SU-DHL-6 (cell line): ENCODE results near the gene TCF12.
"Not testable (repeated sequence)": the region's sequence is repeated elsewhere in the genome, so short reads cannot be mapped to it uniquely, and the experiment has no call there.

Experiments
- H2AFZ ChIP-seq: fragments of 200-600 bp; sonication (generic); 2 replicates; pipeline ENCODE4 v1.6.1; 2014; ENCODE audit warnings: low read depth, mild to moderate bottlenecking, moderate library complexity, mixed read lengths, antibody characterized with exemption, low read length; ENCODE audit not compliant: severe bottlenecking
- H3F3A ChIP-seq: fragments of 200-600 bp; shearing (Covaris generic); 2 replicates; pipeline ENCODE4 v1.6.0; 2016; ENCODE audit warnings: antibody characterized with exemption, mild to moderate bottlenecking; ENCODE audit not compliant: insufficient read depth
- H3K27ac ChIP-seq: fragments of 200-600 bp; sonication (generic); 2 replicates; pipeline ENCODE4 v1.5.1; 2016; ENCODE audit warnings: low read depth, mild to moderate bottlenecking, low read length, moderate library complexity, mixed read lengths
- H3K27me3 ChIP-seq: fragments of 200-600 bp; sonication (generic), shearing (Covaris generic); 2 replicates; pipeline ENCODE4 v1.6.0; 2014; ENCODE audit warnings: mild to moderate bottlenecking, low read length
- H3K36me3 ChIP-seq: fragments of 200-600 bp; sonication (generic); 2 replicates; pipeline ENCODE4 v1.6.1; 2014; ENCODE audit warnings: mild to moderate bottlenecking, low read length, mixed read lengths
- H3K4me2 ChIP-seq: fragments of 300-600, 200-600 bp; shearing (Covaris generic), sonication (generic); 2 replicates; pipeline ENCODE4 v1.6.0; 2014; ENCODE audit warnings: low read length, low read depth, mild to moderate bottlenecking; ENCODE audit not compliant: poor library complexity, severe bottlenecking
- H3K4me3 ChIP-seq: fragments of 200-600 bp; sonication (generic); 2 replicates; pipeline ENCODE4 v1.5.1; 2014; ENCODE audit warnings: antibody characterized with exemption, low read length, mild to moderate bottlenecking, mixed read lengths; ENCODE audit not compliant: insufficient read depth, poor library complexity, severe bottlenecking
- H3K79me2 ChIP-seq: fragments of 200-600 bp; sonication (generic); 2 replicates; pipeline ENCODE4 v1.6.1; 2014; ENCODE audit warnings: mild to moderate bottlenecking, low read length, moderate library complexity; ENCODE audit not compliant: insufficient read depth
- H3K9ac ChIP-seq: fragments of 200-600 bp; sonication (generic); 2 replicates; pipeline ENCODE4 v1.7.0; 2014; ENCODE audit warnings: mild to moderate bottlenecking, low read length
- H3K9me2 ChIP-seq: fragments of 200-600 bp; sonication (generic); replicated peaks from 2 replicates; pipeline ENCODE4 v1.6.1; 2014; ENCODE audit warnings: low read length; ENCODE audit not compliant: insufficient read depth
- H3K9me3 ChIP-seq: fragments of 200-600 bp; sonication (generic); 2 replicates; pipeline ENCODE4 v1.6.1; 2014; ENCODE audit warnings: low read length, mixed read lengths; ENCODE audit not compliant: insufficient read depth
- H4K20me1 ChIP-seq: fragments of 200-600 bp; sonication (generic); 2 replicates; pipeline ENCODE4 v1.6.1; 2014; ENCODE audit warnings: low read depth, mild to moderate bottlenecking, antibody characterized with exemption, low read length, moderate library complexity, mixed read lengths
- EZH2phosphoT487 ChIP-seq: fragments of 200-600 bp; sonication (generic), shearing (Covaris generic); conservative IDR thresholded peaks from 2 replicates; pipeline ENCODE4 v1.6.1; 2018; ENCODE audit warnings: mild to moderate bottlenecking, antibody characterized with exemption, low read length, moderate library complexity, mixed read lengths
- TF ChIP-seq, protein P1 (sequence below): fragments of 200-600 bp; sonication (generic); IDR thresholded peaks from one replicate; pipeline ENCODE4 v1.5.1; 2017; ENCODE audit warnings: antibody characterized with exemption, mild to moderate bottlenecking, low read length, moderate library complexity; ENCODE audit not compliant: insufficient read depth, poor library complexity, severe bottlenecking

The TCF12 gene

DNA sequence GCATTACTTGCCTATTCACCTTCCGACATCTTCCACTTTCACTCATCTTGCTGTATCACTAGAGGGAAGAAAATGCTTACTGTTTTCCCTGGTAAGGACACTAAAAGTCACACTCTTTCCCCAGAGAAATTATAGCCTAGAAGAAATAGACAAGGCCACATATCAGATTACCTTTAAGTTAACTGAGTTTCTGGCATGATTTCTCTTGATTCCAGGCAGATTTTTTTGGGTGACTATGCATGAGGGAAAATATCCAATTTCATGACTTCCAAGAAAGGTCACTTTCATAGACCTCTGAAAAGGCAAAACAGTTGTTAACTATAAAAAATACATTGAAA, 30.3 kb downstream of the TCF12 start:
- Histone ChIP-seq H3K9me3 (no peaks in the 10 kb centered on the region), H3K4me3 (no peak overlapping the region), H4K20me1 (0 out of 2 replicates have a peak, but pooled peaks cover 4% of the 10 kb centered on the region), H3K27me3 (no peaks in the 10 kb centered on the region), H3K9me2 (no peaks in the 10 kb centered on the region), H3K27ac (no peak overlapping the region), H3K4me2 (no peak overlapping the region), H2AFZ (no peak overlapping the region), H3K36me3 (peaks cover 3% of the 10 kb centered on the region; the same call in 1 of the 2 replicates), H3K79me2 (peaks cover 67% of the 10 kb centered on the region), H3F3A (no peaks in the 10 kb centered on the region), H3K9ac (no peak overlapping the region)
- TF ChIP-seq, protein P1, sequence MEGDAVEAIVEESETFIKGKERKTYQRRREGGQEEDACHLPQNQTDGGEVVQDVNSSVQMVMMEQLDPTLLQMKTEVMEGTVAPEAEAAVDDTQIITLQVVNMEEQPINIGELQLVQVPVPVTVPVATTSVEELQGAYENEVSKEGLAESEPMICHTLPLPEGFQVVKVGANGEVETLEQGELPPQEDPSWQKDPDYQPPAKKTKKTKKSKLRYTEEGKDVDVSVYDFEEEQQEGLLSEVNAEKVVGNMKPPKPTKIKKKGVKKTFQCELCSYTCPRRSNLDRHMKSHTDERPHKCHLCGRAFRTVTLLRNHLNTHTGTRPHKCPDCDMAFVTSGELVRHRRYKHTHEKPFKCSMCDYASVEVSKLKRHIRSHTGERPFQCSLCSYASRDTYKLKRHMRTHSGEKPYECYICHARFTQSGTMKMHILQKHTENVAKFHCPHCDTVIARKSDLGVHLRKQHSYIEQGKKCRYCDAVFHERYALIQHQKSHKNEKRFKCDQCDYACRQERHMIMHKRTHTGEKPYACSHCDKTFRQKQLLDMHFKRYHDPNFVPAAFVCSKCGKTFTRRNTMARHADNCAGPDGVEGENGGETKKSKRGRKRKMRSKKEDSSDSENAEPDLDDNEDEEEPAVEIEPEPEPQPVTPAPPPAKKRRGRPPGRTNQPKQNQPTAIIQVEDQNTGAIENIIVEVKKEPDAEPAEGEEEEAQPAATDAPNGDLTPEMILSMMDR, result no peak
- no peak for TF ChIP-seq EZH2phosphoT487

DNA sequence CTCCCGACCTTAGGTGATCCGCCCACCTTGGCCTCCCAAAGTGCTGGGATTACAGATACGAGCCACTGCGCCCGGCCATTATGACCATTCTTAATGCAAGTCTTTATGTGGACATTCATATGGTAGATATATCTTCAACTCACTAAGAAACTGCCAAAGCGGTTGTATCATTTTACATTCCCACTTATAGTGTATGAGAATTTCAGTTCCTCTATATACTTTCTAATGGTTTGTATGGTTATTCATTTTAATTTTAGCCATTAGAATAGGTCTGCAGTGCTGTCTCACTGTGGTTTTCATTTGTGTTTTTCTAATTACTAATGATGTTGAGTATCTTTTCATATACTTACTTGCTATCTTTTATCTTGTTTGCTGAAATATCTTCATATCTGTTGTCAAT, 32.5 kb downstream of the TCF12 start:
- no peak for TF ChIP-seq EZH2phosphoT487
- TF ChIP-seq, protein P1, result no peak
- Histone ChIP-seq H3K9ac (no peak overlapping the region), H3K36me3 (no peaks in the 10 kb centered on the region), H3K9me2 (no peaks in the 10 kb centered on the region), H3K79me2 (peaks cover 53% of the 10 kb centered on the region), H3K4me3 (no peak overlapping the region), H3F3A (no peaks in the 10 kb centered on the region), H3K27ac (no peak overlapping the region), H3K4me2 (no peak overlapping the region), H3K27me3 (no peaks in the 10 kb centered on the region), H4K20me1 (0 out of 2 replicates have a peak, but pooled peaks cover 4% of the 10 kb centered on the region), H3K9me3 (no peaks in the 10 kb centered on the region), H2AFZ (no peak overlapping the region)

DNA sequence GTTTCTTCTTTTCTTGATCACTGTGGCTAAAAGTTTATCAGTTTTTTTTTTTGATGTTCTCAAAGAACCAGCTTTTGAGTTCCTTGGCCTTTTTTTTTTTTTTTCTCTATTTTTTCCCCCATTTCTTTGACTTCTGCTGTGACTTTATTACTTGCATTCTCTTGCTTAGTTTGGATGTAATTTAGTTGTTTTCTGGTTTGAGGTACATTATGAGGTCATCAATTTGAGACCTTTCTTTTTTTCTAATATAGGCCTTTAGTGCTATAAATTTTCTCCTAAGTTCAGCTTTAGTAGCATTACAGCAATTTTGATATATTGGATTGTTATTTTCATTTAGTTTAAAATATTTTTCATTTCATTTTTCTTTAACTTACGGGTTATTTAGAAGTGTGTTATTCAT, 35.3 kb downstream of the TCF12 start:
- Histone ChIP-seq H3K79me2 (peaks cover 58% of the 10 kb centered on the region), H3K27ac (no peak overlapping the region), H3K27me3 (no peaks in the 10 kb centered on the region), H3K4me3 (no peak overlapping the region), H4K20me1 (0 out of 2 replicates have a peak, but pooled peaks cover 4% of the 10 kb centered on the region), H3F3A (no peaks in the 10 kb centered on the region), H3K36me3 (no peaks in the 10 kb centered on the region), H3K9ac (no peak overlapping the region), H2AFZ (no peak overlapping the region), H3K4me2 (no peak overlapping the region), H3K9me3 (no peaks in the 10 kb centered on the region), H3K9me2 (no peaks in the 10 kb centered on the region)
- no peak for TF ChIP-seq EZH2phosphoT487
- TF ChIP-seq, protein P1, result no peak

DNA sequence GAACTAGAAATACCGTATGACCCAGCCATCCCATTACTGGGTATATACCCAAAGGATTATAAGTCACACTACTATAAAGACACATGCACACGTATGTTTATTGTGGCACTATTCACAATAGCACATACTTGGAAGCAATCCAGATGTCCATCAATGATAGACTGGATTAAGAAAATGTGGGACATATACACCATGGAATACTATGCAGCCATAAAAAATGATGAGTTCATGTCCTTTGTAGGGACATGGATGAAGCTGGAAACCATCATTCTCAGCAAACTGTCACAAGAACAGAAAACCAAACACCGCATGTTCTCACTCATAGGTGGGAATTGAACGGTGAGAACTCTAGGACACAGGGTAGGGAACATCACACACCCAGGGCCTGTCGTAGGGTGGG, 36.6 kb downstream of the TCF12 start:
- H3K9me2 ChIP-seq, H3K36me3 ChIP-seq, H2AFZ ChIP-seq, H3K27ac ChIP-seq, H3F3A ChIP-seq, H3K9me3 ChIP-seq, H3K27me3 ChIP-seq, H4K20me1 ChIP-seq, H3K4me3 ChIP-seq, H3K9ac ChIP-seq, H3K4me2 ChIP-seq: not testable (repeated sequence)
- peaks cover 65% of the 10 kb centered on the region for H3K79me2 ChIP-seq
